GM12891 (cell line): Measurements from ENCODE around the gene FAM20C.
"Not testable (repeated sequence)": the region's sequence is repeated elsewhere in the genome, so short reads cannot be mapped to it uniquely, and the experiment has no call there.

Source experiments
- DNase-seq: peaks from one replicate; pipeline ENCODE4 v3.0.0; 2011; ENCODE audit warnings: low spot score; ENCODE audit not compliant: insufficient read length
- FAIRE-seq: peaks from 2 replicates; lab custom pipeline; 2011; peaks lifted over from hg19 to GRCh38; lab: Jason Lieb, UNC
- PAX5 ChIP-seq: IDR thresholded peaks from 2 replicates; pipeline ENCODE4 v1.6.1; 2011; ENCODE audit warnings: low read length, moderate library complexity, mild to moderate bottlenecking; ENCODE audit not compliant: insufficient read depth, severe bottlenecking
- POLR2A ChIP-seq: IDR thresholded peaks from 2 replicates; pipeline ENCODE4 v1.6.1; 2011; ENCODE audit warnings: low read depth, low read length, control low read depth
- POLR2AphosphoS5 ChIP-seq: IDR thresholded peaks from 2 replicates; pipeline ENCODE4 v1.6.1; 2011; ENCODE audit warnings: low read depth, low read length, control low read depth
- POU2F2 ChIP-seq: IDR thresholded peaks from 2 replicates; pipeline ENCODE4 v1.6.1; 2011; ENCODE audit warnings: low read depth, mild to moderate bottlenecking, control low read depth, low read length, moderate library complexity
- SPI1 ChIP-seq: IDR thresholded peaks from 2 replicates; pipeline ENCODE4 v1.6.1; 2011; ENCODE audit warnings: low read depth, low read length, control low read depth
- TAF1 ChIP-seq: IDR thresholded peaks from 2 replicates; pipeline ENCODE4 v1.6.1; 2011; ENCODE audit warnings: low read depth, low read length, control low read depth

FAM20C gene

GRCh38 chr7:197413-198335 is 5.3 kb downstream of the FAM20C start:
- TF ChIP-seq SPI1 (no peak), POLR2A (no peak), PAX5 (no peak), TAF1 (no peak), POU2F2 (no peak), POLR2AphosphoS5 (no peak)
- FAIRE-seq = no peak

GRCh38 chr7:199483-200249 is 7.3 kb downstream of the FAM20C start:
- no peak for FAIRE-seq
- DNase-seq = no peak
- TF ChIP-seq POU2F2 = no peak
- no peak for TF ChIP-seq SPI1
- TF ChIP-seq PAX5 = no peak
- no peak for TF ChIP-seq POLR2AphosphoS5
- TF ChIP-seq TAF1 = no peak
- TF ChIP-seq POLR2A = no peak

More at GRCh38 chr7:197413-198335, 5.3 kb downstream of the FAM20C start:
- DNase-seq = no peak

GRCh38 chr7:200290-200689 is 7.9 kb downstream of the FAM20C start:
- TF ChIP-seq PAX5 (no peak), SPI1 (no peak), TAF1 (no peak), POLR2AphosphoS5 (no peak), POLR2A (no peak), POU2F2 (no peak)
- DNase-seq (no peak), FAIRE-seq (no peak)

- no peak for FAIRE-seq
- no peak for DNase-seq
- no peak for TF ChIP-seq PAX5
- no peak for TF ChIP-seq SPI1
- TF ChIP-seq POLR2A = no peak
- TF ChIP-seq POU2F2 = no peak
- no peak for TF ChIP-seq TAF1
- no peak for TF ChIP-seq POLR2AphosphoS5
Observed at GRCh38 chr7:200704-201103, 8.3 kb downstream of the FAM20C start.

- no peak for FAIRE-seq
- no peak for TF ChIP-seq SPI1
- TF ChIP-seq POLR2A = no peak
- TF ChIP-seq PAX5 = no peak
- TF ChIP-seq POLR2AphosphoS5 = no peak
- no peak for TF ChIP-seq TAF1
- DNase-seq = no peak
Observed at GRCh38 chr7:204326-204725, 12.0 kb downstream of the FAM20C start.

GRCh38 chr7:205115-206010 is 13.0 kb downstream of the FAM20C start:
- no peak for DNase-seq
- no peak for FAIRE-seq

GRCh38 chr7:206351-206750 is 14.0 kb downstream of the FAM20C start:
- not testable (repeated sequence) for FAIRE-seq, DNase-seq

More at GRCh38 chr7:205115-206010, 13.0 kb downstream of the FAM20C start:
- TF ChIP-seq SPI1 (no peak), POLR2A (no peak), PAX5 (no peak), POU2F2 (no peak), POLR2AphosphoS5 (no peak), TAF1 (no peak)

GRCh38 chr7:207418-208129 is 15.2 kb downstream of the FAM20C start:
- no peak for DNase-seq
- no peak for FAIRE-seq
- TF ChIP-seq POU2F2 (no peak), POLR2A (no peak), TAF1 (no peak), PAX5 (no peak), SPI1 (no peak), POLR2AphosphoS5 (no peak)
